Fibroblast of lung (primary cell): ENCODE measurements around the gene TMEM214.

Source experiments
- EZH2 ChIP-seq: IDR thresholded peaks from 2 replicates; pipeline ENCODE4 v1.5.1; 2012; ENCODE audit warnings: low read length, control low read depth, mild to moderate bottlenecking; ENCODE audit errors: missing control alignments
- TF ChIP-seq, protein P1 (sequence below), 2 donors: IDR thresholded peaks in 1 of 2; conservative IDR thresholded peaks in 1 of 2; 1 replicate in 1 of 2; 2 replicates in 1 of 2; pipeline ENCODE4 v1.5.1; 2011 to 2012; ENCODE audit warnings: low read length in 2 of 2, control low read depth in 1 of 2, inconsistent platforms in 1 of 2, low read depth in 1 of 2, mild to moderate bottlenecking in 1 of 2

DNA sequence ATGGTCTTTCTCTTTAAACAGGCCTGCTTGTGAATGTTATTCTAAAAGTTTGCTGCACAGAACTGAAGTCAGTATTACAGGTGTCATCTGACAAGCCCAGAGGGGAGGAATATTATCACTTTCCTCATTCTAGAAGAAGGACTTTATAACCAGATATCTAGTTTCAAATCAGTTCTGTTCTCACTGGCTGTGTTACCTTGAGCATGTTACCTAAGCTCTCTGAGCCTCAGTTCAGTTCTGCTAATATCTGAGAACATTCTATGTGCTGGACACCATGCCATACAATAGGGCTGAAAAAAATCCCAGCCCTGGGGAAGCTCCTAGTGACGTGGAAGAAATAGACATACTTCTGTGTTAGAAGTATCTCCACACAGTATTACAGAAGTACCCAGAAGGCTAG, 34.4 kb upstream of the TMEM214 start:
- TF ChIP-seq, protein P1, sequence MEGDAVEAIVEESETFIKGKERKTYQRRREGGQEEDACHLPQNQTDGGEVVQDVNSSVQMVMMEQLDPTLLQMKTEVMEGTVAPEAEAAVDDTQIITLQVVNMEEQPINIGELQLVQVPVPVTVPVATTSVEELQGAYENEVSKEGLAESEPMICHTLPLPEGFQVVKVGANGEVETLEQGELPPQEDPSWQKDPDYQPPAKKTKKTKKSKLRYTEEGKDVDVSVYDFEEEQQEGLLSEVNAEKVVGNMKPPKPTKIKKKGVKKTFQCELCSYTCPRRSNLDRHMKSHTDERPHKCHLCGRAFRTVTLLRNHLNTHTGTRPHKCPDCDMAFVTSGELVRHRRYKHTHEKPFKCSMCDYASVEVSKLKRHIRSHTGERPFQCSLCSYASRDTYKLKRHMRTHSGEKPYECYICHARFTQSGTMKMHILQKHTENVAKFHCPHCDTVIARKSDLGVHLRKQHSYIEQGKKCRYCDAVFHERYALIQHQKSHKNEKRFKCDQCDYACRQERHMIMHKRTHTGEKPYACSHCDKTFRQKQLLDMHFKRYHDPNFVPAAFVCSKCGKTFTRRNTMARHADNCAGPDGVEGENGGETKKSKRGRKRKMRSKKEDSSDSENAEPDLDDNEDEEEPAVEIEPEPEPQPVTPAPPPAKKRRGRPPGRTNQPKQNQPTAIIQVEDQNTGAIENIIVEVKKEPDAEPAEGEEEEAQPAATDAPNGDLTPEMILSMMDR (conservative IDR thresholded peaks at IDR 0.05 in 1 of 2, IDR thresholded peaks at IDR 0.05 in 1 of 2; ENCODE audit: low read depth in 1 of 2, low read length in 2 of 2), result no peak
- no peak for TF ChIP-seq EZH2
